HUES48 (cell line): Measurements from ENCODE around the gene AGAP1.

ENCODE experiments used
- H3K27ac ChIP-seq: one replicate; pipeline ENCODE4 v1.7.0; 2013; ENCODE audit warnings: low read depth, low read length, inconsistent platforms
- H3K27me3 ChIP-seq: 2 replicates; pipeline ENCODE4 v1.6.1; 2013; ENCODE audit warnings: mild to moderate bottlenecking, low read length; ENCODE audit not compliant: control insufficient read depth, insufficient read depth
- H3K36me3 ChIP-seq: 2 replicates; pipeline ENCODE4 v1.6.1; 2013; ENCODE audit warnings: low read length; ENCODE audit not compliant: control insufficient read depth, insufficient read depth
- H3K4me1 ChIP-seq: 2 replicates; pipeline ENCODE4 v1.6.1; 2013; ENCODE audit warnings: mild to moderate bottlenecking, low read length; ENCODE audit not compliant: control insufficient read depth, insufficient read depth
- H3K4me3 ChIP-seq: 2 replicates; pipeline ENCODE4 v1.5.1; 2013; ENCODE audit warnings: mild to moderate bottlenecking, low read depth, low read length
- H3K9ac ChIP-seq: 2 replicates; pipeline ENCODE4 v1.6.1; 2013; ENCODE audit warnings: mild to moderate bottlenecking, low read depth, low read length, moderate library complexity
- H3K9me3 ChIP-seq: 2 replicates; pipeline ENCODE4 v1.6.1; 2013; ENCODE audit warnings: low read length; ENCODE audit not compliant: control insufficient read depth, insufficient read depth

Gene AGAP1

DNA sequence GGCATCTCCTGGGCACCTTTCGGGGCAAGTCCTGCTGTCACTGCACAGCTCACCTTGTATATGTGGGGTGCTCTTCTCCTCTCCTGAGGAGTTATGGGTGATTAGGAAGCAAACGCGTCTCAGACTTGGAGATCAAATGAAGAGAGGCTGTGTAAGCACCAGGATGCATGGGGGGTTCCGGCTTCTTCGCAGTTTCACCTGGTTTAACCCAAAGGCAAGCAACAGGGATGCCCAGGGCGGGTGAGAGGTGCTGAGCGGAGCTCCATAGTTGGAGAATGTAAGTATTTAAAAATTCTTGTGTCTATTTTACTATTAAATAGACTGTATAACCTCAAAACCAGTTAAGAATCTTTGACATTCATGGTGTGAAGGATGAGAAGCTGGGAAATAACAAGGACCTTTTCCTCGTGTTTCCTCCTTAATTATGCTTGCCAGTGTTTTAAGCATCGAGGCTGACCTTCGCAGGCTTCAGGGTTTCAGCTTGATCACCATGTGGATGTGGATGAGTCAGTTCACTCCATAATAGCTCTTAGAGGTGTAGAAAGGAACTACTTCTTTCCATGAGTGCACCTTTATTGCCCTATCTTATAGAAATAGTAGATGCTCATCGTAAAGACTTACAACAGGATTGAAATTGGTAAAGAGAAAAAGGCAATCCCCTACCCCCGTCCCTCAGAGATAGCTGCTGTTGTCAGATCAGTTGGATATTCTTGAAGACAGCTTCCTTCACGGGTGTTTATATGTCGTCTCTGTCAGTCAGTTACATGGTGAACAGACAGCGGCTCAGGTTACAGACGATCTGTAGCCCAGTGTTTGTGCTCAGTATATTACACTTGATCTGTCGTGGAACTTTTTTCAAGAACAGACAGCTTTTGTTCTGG, 201.1 kb downstream of the AGAP1 start:
- no peak overlapping the region for H3K4me3 ChIP-seq

DNA sequence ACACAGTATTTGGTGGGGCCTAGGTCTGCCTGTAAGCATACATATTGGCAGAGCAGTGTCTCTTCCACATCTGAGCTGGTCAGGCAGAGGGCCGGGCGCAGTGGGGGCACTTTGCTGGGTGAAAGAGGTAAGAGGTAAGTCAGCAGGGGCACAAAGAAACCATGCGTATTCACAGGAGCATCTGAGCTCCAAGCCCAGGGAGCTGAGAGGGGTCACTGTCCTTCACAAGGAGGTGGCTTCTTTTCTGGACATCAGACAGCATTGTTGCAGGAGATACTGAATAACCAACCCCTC, 201.7 kb downstream of the AGAP1 start:
- peaks cover 18% of the 10 kb centered on the region for H3K4me1 ChIP-seq
- H3K36me3 ChIP-seq = no peaks in the 10 kb centered on the region
- no peak overlapping the region for H3K4me3 ChIP-seq
- H3K9me3 ChIP-seq = no peaks in the 10 kb centered on the region
- H3K27ac ChIP-seq = no peak overlapping the region
- H3K9ac ChIP-seq = no peak overlapping the region
- H3K27me3 ChIP-seq = no peaks in the 10 kb centered on the region

More for the DNA sequence above, 201.1 kb downstream of the AGAP1 start:
- Histone ChIP-seq H3K9ac (no peak overlapping the region), H3K9me3 (no peaks in the 10 kb centered on the region), H3K27me3 (no peaks in the 10 kb centered on the region), H3K4me1 (peaks cover 21% of the 10 kb centered on the region), H3K36me3 (no peaks in the 10 kb centered on the region), H3K27ac (no peak overlapping the region)

DNA sequence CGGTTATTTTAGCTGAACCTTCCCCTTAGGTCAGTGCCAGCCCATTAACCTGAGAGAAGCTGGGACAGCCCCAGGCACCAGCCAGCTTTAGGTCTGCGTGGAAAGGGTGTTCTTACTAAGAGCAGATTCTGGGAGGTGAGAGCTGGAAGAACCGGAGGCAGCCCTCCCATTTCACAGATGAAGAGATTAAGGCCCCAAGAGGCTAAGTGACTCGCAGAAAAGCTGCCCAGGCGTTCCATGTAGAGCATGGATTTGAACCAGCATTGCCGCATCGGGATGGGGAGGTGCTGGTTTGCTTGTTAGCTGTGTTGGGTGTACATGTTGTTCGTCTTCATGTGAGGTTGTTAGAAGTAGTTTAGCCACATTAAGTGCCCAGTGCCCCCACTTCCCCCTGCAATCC, 203.2 kb downstream of the AGAP1 start:
- Histone ChIP-seq H3K9ac (no peak overlapping the region), H3K27me3 (no peaks in the 10 kb centered on the region), H3K36me3 (no peaks in the 10 kb centered on the region), H3K4me1 (peaks cover 14% of the 10 kb centered on the region), H3K4me3 (no peak overlapping the region), H3K27ac (no peak overlapping the region), H3K9me3 (no peaks in the 10 kb centered on the region)

DNA sequence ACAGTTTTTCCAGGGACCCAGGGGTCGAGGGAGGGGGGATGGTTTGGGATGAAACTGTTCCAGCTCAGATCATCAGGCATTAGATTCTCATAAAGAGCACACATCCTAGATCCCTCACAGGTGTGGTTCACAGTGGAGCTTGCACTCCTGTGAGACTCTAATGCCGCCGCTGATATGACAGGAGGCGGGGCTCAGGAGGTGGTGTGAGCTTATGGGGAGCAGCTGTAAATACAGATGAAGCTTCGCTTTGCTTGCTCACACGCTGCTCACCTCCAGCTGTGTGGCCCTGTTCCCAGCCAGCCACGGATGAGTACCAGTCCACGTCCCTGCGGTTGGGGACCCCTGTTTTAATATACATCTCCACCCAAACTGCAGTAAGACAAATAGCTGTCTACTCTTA, 204.2 kb downstream of the AGAP1 start:
- Histone ChIP-seq H3K36me3 (no peaks in the 10 kb centered on the region), H3K27me3 (no peaks in the 10 kb centered on the region), H3K9ac (no peak overlapping the region), H3K4me3 (no peak overlapping the region), H3K4me1 (peaks cover 15% of the 10 kb centered on the region), H3K9me3 (no peaks in the 10 kb centered on the region), H3K27ac (no peak overlapping the region)

DNA sequence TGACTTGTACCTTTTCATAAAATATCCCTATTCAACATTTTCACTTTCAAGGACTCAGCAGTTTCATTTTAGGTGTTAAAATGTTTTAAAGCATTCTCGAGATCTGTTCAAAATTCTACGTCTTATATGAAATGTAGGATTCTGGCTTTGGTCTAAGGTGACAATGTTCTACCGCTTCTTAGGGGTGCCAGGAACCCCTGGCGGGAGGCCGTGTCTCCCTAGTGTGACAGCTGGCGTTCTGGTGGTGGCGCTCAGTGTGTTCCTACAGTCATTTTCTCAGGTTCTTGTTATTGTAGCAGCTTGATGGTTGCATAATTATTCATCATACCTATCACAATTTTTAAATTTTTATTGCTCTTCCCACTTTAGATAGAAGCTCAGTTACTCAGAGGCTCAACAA, 204.6 kb downstream of the AGAP1 start:
- H3K9me3 ChIP-seq = no peaks in the 10 kb centered on the region
- peaks cover 19% of the 10 kb centered on the region for H3K4me1 ChIP-seq

DNA sequence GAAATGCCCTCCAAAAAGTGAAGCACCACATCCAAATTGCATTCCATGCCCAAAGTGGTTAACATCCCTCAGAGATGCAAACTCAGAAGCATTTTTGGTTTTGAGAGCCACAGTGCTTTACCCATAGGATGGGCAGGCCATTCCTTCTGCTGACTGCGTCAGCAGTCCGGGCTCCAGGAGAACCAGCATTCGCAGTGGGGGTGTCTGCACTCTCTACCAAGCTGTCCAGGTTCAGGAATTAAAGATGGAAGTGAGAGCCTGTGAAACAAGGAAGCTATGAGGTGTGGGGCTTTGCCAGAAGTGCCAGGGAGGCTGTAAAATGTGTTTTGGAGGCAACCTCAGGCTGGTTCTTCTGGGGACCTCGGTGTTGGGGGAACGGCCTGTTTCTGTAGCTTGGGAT, 205.7 kb downstream of the AGAP1 start:
- Histone ChIP-seq H3K4me1 (peaks cover 19% of the 10 kb centered on the region), H3K27ac (no peak overlapping the region), H3K36me3 (no peaks in the 10 kb centered on the region), H3K9ac (no peak overlapping the region), H3K9me3 (no peaks in the 10 kb centered on the region), H3K27me3 (no peaks in the 10 kb centered on the region), H3K4me3 (no peak overlapping the region)

More for the DNA sequence above, 204.6 kb downstream of the AGAP1 start:
- Histone ChIP-seq H3K4me3 (no peak overlapping the region), H3K36me3 (no peaks in the 10 kb centered on the region), H3K9ac (no peak overlapping the region), H3K27me3 (no peaks in the 10 kb centered on the region), H3K27ac (no peak overlapping the region)

DNA sequence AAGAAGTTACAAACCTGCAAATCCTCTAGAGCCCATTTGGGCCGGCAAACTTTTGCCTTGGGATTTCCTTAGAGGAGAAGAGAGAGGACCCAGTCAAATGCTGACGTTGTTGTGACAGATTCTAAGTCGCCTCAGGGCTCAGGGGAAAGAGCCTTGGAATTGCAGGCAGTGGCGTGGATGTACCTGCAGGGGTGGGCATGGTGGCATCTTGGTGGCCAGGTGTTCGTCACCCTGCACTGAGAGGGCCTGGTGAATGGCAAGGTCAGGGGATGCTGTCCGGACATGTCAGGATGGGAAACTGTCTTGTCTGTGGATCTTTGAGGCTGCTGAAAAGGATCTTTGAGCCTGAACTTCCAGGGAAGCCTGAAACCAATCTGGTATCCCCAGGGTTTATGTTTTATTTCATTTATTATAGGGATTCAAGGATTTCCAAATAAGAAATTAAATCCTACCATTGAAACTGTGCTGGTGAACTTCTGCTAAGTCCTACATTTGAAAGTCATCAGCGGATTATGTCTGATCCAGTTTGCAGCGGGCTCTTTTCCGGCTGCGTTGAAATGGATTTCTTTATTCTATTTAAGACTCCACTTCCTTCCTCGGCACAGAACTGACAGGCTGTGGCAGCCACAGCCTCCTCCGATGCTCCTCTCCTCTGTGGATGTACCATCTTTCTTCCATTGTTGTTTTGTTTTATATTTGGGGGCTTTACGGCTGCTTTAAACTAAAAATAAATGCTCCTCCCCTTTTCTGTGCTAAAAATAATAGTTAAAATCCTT, 207.6 kb downstream of the AGAP1 start:
- no peaks in the 10 kb centered on the region for H3K36me3 ChIP-seq
- H3K27me3 ChIP-seq = no peaks in the 10 kb centered on the region
- no peak overlapping the region for H3K27ac ChIP-seq
- no peak overlapping the region for H3K9ac ChIP-seq
- no peaks in the 10 kb centered on the region for H3K9me3 ChIP-seq
- no peak overlapping the region for H3K4me3 ChIP-seq
- peaks cover 19% of the 10 kb centered on the region for H3K4me1 ChIP-seq

DNA sequence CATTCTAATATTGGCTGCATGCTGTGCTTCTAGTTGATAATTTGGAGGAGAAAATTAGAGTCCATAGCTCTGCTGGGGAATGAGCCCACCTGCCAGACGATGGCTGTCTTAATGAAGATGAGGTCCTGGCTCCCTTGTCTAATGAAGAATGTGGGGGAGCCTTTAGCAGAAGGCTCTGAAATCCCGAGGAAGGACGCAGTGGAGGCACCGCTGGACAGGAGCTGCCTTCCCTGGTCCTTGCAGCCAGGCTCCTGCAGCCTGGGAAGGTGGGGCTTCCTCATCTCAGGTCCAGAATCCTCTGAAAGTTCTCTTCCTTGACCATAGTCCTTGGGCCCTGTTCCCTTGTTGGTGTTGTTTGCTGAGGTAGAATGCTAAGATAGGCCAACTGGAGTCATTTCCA, 208.3 kb downstream of the AGAP1 start:
- no peak overlapping the region for H3K4me3 ChIP-seq
- H3K9ac ChIP-seq = no peak overlapping the region
- no peak overlapping the region for H3K27ac ChIP-seq
- H3K9me3 ChIP-seq = no peaks in the 10 kb centered on the region
- H3K4me1 ChIP-seq = peaks cover 19% of the 10 kb centered on the region
- H3K27me3 ChIP-seq = no peaks in the 10 kb centered on the region
- H3K36me3 ChIP-seq = no peaks in the 10 kb centered on the region

DNA sequence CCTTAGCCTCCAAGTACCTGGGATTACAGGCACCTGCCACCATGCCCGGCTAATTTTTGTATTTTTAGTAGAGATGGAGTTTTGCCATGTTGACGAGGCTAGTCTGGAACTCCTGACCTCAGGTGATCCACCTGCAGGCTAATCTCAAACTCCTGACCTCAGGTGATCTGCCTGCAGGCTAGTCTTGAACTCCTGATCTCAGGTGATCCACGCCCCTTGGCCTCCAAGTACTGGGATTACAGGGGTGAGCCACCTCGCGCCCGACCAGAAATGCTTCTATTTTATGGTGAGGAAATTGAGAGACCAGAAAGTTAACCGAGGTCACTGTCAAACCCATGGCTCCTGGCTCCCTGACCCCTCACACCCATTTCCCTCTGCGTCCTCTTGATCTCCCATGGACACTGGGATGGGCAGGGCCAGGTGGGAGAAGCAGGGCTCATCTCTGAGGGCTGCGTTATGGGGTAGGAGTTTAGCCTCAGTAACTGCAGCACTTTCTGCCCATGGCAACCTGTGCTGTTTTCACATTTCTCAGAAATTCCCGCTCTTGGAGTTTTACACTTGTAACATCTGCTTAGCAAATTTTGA, 210.0 kb downstream of the AGAP1 start:
- Histone ChIP-seq H3K9ac (no peak overlapping the region), H3K27me3 (no peaks in the 10 kb centered on the region), H3K9me3 (no peaks in the 10 kb centered on the region), H3K4me3 (no peak overlapping the region), H3K4me1 (peaks cover 19% of the 10 kb centered on the region), H3K27ac (no peak overlapping the region), H3K36me3 (no peaks in the 10 kb centered on the region)

DNA sequence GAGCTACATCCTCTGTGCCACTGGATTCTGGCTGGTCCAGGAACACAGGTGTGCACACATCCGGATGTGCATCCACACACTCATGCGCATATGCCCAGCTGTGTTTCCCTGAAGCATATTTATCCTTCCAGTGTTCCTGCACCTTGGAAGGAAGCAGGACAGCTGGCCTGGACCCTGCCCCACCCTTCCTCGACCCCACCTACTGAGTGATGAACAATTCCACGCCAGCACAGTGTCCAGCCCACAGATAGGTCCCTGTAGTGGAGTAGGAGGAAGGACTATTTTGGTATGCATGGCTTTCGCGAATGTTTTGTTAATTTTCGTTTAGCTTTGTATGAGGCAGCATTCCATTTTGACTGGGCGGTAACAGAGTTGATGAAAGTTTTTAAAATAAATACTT, 211.5 kb downstream of the AGAP1 start:
- peaks cover 8% of the 10 kb centered on the region for H3K4me1 ChIP-seq

DNA sequence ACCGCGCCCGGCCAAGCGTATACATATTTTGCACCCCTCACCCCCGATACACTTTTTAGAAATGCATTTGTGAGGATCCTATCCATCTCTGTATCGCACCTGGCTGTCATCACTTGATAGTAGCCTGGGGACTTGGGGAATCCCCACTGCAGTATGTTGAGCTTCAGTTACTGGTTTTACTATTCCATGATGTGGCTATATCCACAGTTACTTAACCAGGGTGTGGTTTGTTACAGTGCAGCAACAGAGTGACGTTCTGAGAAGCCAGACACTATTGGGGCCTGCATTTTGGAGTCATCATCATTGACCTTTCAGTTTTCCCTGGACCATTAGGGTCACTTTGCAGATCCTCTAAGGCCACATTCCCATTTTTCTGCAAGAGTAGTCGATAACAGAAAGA, 212.7 kb downstream of the AGAP1 start:
- Histone ChIP-seq H3K9me3 (no peaks in the 10 kb centered on the region), H3K27me3 (no peaks in the 10 kb centered on the region), H3K27ac (no peak overlapping the region), H3K4me1 (peaks cover 4% of the 10 kb centered on the region), H3K9ac (no peak overlapping the region), H3K4me3 (no peak overlapping the region), H3K36me3 (peaks cover 13% of the 10 kb centered on the region; the same call in 1 of the 2 replicates)

More for the DNA sequence above, 211.5 kb downstream of the AGAP1 start:
- no peak overlapping the region for H3K27ac ChIP-seq
- no peak overlapping the region for H3K9ac ChIP-seq
- H3K9me3 ChIP-seq = no peaks in the 10 kb centered on the region
- no peaks in the 10 kb centered on the region for H3K27me3 ChIP-seq
- no peak overlapping the region for H3K4me3 ChIP-seq
- peaks cover 7% of the 10 kb centered on the region; the same call in 1 of the 2 replicates for H3K36me3 ChIP-seq
